Esophagus squamous epithelium (tissue), 4 donors: ENCODE data around the gene GULP1.

Source experiments
- POLR2A ChIP-seq, 4 donors: fragments of 450-650 bp; IDR thresholded peaks; one replicate each; pipeline ENCODE4 v1.6.1; 2017; ENCODE audit warnings: antibody characterized with exemption in 4 of 4, mild to moderate bottlenecking in 4 of 4, moderate library complexity in 3 of 4
- TF ChIP-seq, protein P1 (sequence below), 6 experiments: fragments of 450-650 bp in 4 of 6; fragments of 200-600 bp in 2 of 6; sonication (generic) in 2 of 6; IDR thresholded peaks; one replicate each; pipeline ENCODE4 v1.5.1; 2016 to 2019; ENCODE audit warnings: antibody characterized with exemption in 6 of 6, mild to moderate bottlenecking in 4 of 6, moderate library complexity in 4 of 6

DNA sequence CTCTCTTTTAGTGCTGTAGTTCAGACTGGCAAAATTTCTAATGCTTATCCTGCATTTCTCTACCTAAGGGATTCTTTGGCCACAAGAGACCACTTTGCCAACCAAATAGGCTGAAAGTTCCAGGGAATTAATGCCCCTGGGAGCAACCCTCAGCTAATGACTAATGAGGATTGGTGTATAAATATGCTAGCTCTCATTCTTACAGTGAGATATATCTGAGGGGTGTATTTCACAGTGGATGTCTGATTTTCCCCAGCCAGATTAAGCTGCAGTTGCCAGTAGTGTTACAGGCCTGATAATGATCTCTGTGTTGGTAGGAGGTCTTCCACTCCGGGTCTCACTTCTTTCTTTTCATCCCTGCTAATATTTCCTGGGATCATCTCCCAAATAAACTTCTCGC lies 90.4 kb downstream of the GULP1 start:
- TF ChIP-seq, protein P1, sequence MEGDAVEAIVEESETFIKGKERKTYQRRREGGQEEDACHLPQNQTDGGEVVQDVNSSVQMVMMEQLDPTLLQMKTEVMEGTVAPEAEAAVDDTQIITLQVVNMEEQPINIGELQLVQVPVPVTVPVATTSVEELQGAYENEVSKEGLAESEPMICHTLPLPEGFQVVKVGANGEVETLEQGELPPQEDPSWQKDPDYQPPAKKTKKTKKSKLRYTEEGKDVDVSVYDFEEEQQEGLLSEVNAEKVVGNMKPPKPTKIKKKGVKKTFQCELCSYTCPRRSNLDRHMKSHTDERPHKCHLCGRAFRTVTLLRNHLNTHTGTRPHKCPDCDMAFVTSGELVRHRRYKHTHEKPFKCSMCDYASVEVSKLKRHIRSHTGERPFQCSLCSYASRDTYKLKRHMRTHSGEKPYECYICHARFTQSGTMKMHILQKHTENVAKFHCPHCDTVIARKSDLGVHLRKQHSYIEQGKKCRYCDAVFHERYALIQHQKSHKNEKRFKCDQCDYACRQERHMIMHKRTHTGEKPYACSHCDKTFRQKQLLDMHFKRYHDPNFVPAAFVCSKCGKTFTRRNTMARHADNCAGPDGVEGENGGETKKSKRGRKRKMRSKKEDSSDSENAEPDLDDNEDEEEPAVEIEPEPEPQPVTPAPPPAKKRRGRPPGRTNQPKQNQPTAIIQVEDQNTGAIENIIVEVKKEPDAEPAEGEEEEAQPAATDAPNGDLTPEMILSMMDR (IDR thresholded peaks at IDR 0.05), result no peak
- TF ChIP-seq POLR2A (IDR thresholded peaks at IDR 0.05), result no peak
